BJ (cell line): Measurements from ENCODE around the gene SLC23A2. TPM values are rescaled to one million over a fixed set of nuclear protein-coding genes. Genes with fewer than 3 reads are reported as not detected.

ENCODE experiments used
- CTCF ChIA-PET: fragments of 350-600 bp; formaldehyde crosslinking; extraction: SDS; loops from one replicate; lab custom pipeline; 2021; ENCODE audit warnings: antibody characterized with exemption, inconsistent platforms; lab: Yijun Ruan, JAX
- POLR2A ChIA-PET: fragments of 300-600 bp; sonication (Branson Sonifier 250); formaldehyde crosslinking; extraction: SDS; loops from one replicate; lab custom pipeline; 2021; ENCODE audit warnings: antibody characterized with exemption; lab: Charles Lee
- DNase-seq: peaks from one replicate; pipeline ENCODE4 v3.0.0-alpha.2; 2011; ENCODE audit warnings: low read depth
- H3K27me3 ChIP-seq: 2 replicates; pipeline ENCODE4 v1.6.0; 2011; ENCODE audit warnings: low read length; ENCODE audit not compliant: control insufficient read depth, insufficient read depth
- H3K36me3 ChIP-seq: 2 replicates; pipeline ENCODE4 v1.5.1; 2011; ENCODE audit warnings: low read length; ENCODE audit not compliant: control insufficient read depth, insufficient read depth
- H3K4me3 ChIP-seq: 2 replicates; pipeline ENCODE4 v1.5.1; 2011; ENCODE audit warnings: low read depth, mild to moderate bottlenecking, control low read depth, low read length
- polyA plus RNA-seq: library from polyadenylated mRNA; depleted of rRNA; stranded (reverse); fragments of >200 nt; gene quantifications from 2 replicates; pipeline ENCODE4 v1.2.3, GENCODE V29; 2011
- TF ChIP-seq, protein P1 (sequence below): IDR thresholded peaks from 2 replicates; pipeline ENCODE4 v1.5.1; 2011; ENCODE audit warnings: low read depth, mild to moderate bottlenecking, control low read depth, inconsistent platforms, low read length, moderate library complexity; ENCODE audit not compliant: insufficient read depth

Gene SLC23A2
- polyA plus RNA-seq, 1 experiment = 11.2 TPM

DNA sequence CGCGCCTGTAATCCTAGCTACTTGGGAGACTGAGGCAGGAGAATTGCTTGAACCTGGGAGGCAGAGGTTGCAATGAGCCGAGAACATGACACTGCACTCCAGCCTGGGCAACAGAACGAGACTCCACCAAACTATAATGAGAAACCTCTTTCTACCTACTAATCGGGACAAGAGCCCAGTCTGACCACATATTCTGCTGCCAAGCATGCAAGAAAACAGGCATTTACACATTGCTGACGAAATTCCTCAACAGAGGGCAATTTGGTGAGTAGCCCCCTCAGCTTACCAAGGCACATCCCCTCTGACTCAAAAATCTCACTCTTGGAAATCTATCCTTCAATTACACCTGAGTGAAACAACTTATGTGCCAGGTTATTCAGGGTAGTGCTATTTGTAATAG lies 81.2 kb downstream of the SLC23A2 start:
- no peak for DNase-seq
- CTCF ChIA-PET = interaction anchor here (1.0 kb wide), 1 partner anchor 23 kb away, joined by 3 read pairs; no protein-coding TSS in a partner anchor
- POLR2A ChIA-PET = no interaction called here

DNA sequence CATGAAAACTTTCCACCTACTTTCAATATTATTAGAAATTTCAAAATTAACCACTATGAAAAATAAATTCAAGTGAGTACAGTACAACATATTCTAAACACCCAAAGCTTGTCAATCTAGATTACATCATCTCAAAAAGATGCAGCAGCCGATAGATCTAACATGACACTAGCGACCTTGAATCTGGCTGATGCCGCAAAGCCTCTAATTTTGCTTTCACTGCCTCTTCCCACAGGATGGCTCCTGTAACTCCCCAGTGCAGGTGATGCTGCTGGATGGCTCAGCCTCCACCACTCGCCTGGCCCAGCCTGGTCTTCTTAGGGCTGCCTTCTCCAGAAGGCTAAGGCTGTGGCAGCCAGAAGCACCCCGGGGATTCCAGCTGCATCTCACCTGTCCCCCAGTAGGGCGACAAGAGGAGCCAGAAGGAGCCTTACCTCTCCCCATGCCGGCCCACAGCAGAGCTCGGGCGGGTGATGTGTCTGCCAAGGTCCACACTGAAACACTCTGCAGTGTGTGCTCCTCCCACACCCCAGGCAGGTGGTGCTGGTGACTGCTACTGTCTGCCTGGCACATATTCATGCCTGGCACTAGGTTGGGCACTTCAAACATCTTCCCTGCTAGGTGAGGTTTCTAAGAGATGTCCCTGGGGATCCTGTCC lies 82.1 kb downstream of the SLC23A2 start:
- Histone ChIP-seq H3K4me3 (no peak overlapping the region), H3K27me3 (no peaks in the 10 kb centered on the region), H3K36me3 (no peaks in the 10 kb centered on the region)
- DNase-seq = no peak
- TF ChIP-seq, protein P1, sequence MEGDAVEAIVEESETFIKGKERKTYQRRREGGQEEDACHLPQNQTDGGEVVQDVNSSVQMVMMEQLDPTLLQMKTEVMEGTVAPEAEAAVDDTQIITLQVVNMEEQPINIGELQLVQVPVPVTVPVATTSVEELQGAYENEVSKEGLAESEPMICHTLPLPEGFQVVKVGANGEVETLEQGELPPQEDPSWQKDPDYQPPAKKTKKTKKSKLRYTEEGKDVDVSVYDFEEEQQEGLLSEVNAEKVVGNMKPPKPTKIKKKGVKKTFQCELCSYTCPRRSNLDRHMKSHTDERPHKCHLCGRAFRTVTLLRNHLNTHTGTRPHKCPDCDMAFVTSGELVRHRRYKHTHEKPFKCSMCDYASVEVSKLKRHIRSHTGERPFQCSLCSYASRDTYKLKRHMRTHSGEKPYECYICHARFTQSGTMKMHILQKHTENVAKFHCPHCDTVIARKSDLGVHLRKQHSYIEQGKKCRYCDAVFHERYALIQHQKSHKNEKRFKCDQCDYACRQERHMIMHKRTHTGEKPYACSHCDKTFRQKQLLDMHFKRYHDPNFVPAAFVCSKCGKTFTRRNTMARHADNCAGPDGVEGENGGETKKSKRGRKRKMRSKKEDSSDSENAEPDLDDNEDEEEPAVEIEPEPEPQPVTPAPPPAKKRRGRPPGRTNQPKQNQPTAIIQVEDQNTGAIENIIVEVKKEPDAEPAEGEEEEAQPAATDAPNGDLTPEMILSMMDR = no peak
- ChIA-PET POLR2A (no interaction called here), CTCF (interaction anchor here (0.7 to 2.7 kb wide), 3 partner anchors 12 to 161 kb away, joined by 3 to 15 read pairs (median 3); no protein-coding TSS in a partner anchor)

More for the DNA sequence above, 81.2 kb downstream of the SLC23A2 start:
- Histone ChIP-seq H3K4me3 (no peak overlapping the region), H3K27me3 (no peaks in the 10 kb centered on the region), H3K36me3 (no peaks in the 10 kb centered on the region)
- TF ChIP-seq, protein P1 = no peak

DNA sequence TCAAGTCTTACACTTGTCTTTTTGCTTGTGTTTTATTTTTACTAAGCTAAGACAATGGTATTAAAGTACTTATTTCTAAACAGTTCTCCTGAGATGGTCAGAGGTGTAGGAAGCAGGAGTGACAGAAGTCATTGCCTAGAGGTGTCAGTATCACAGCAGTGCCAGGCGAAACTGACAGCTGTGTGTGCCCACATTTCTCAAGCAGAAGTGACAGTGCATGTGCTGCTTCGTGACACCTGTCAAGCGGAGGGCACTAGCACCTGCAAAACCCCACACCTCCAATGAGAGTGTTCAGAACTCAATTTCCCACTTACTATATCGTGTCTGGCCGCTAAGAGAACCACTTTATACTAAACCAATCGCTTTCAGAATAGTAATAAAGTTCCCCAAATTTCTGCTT lies 82.8 kb downstream of the SLC23A2 start:
- Histone ChIP-seq H3K27me3 (no peaks in the 10 kb centered on the region), H3K4me3 (no peak overlapping the region), H3K36me3 (no peaks in the 10 kb centered on the region)
- TF ChIP-seq, protein P1 = no peak
- no peak for DNase-seq
- ChIA-PET CTCF (interaction anchor here (0.7 to 2.7 kb wide), 3 partner anchors 8 to 160 kb away, joined by 3 to 15 read pairs (median 3); no protein-coding TSS in a partner anchor), POLR2A (no interaction called here)

DNA sequence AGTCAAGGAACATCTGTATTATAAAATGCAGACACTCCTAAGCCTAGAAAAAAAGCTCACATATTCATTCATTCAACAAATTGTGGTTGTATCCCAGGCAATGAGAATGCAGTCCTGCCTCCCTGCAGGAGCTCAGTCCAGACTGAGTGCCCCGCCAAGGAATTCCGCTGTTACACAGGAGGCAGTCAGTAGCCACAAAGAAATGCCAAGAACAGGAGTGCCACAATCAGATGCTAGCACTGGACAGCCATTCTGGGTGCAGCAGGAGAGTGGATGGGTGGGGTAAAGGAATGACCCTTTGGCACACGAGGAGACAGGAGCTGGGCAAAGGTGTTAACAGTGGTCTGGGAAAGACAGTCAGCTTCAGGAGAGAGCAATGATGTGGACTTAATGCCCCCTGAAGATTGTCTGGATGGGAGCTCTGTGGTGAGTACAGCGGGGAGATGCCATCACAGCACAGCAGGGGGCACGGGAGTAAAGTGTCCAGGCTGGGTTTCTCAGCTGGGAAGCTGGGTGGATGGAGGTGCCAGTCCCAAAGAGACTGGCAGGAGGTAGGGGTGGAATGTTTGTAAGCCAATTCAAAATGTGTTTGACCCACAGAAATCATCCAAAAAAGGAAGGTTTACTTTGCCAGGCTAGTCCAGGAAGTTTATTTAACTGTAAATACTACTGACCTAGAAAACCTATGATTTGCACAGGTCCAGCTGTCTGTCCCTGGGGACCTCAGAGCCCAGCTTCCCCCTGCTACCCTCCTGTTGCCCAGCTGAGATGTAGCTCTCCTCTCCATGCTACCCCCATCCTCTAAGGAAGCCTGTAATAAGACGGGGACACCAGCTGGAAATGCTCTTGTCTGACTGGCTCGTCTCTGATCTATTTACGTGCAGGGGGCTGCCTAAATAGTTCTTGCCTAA lies 84.1 kb downstream of the SLC23A2 start:
- TF ChIP-seq, protein P1 = no peak
- Histone ChIP-seq H3K27me3 (no peaks in the 10 kb centered on the region), H3K36me3 (no peaks in the 10 kb centered on the region), H3K4me3 (no peak overlapping the region)
- no peak for DNase-seq
- ChIA-PET POLR2A (interaction anchor here (0.6 kb wide), 1 partner anchor 10 kb away, joined by 4 read pairs; no protein-coding TSS in a partner anchor), CTCF (interaction anchor here (1.0 to 2.7 kb wide), 2 partner anchors 7 to 14 kb away, joined by 3 to 15 read pairs; no protein-coding TSS in a partner anchor)

DNA sequence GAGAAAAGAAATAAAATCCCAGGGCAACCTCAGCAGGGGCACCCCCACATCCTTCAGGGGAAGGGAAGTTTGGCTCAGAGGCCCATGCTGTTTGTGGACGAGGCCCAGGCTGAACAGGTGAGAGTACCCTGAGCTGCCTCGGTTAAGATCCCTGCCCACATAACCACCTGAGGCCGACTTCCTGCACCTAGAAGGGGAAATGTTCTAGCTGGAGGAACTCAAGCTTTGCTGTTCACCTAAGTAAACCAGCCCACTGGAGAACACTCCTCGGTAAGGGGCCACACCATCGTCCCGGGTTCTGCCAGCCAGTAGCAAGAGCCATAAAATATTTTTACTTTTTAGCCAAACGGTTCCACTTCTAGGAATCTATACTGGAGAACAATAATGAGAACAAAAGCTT lies 88.2 kb downstream of the SLC23A2 start:
- TF ChIP-seq, protein P1 = no peak
- H3K27me3 ChIP-seq = no peaks in the 10 kb centered on the region
- no peaks in the 10 kb centered on the region for H3K36me3 ChIP-seq
- no peak for DNase-seq
- ChIA-PET CTCF (no interaction called here), POLR2A (no interaction called here)
- no peak overlapping the region for H3K4me3 ChIP-seq
